Fibroblast of lung (primary cell): ENCODE measurements around the gene CMBL. TPM values are rescaled to one million over a fixed set of nuclear protein-coding genes. Genes with fewer than 3 reads are reported as not detected.

ENCODE experiments used
- DNase-seq, 2 donors: peaks; one replicate each; pipeline versions ENCODE4 v3.0.0 to v3.0.0-alpha.2; 2010; ENCODE audit warnings: low read depth in 2 of 2
- H2AFZ ChIP-seq: 2 replicates; pipeline ENCODE4 v1.5.1; 2012; ENCODE audit warnings: low read length, control low read depth, inconsistent platforms
- H3K27ac ChIP-seq: 2 replicates; pipeline ENCODE4 v1.5.1; 2011; ENCODE audit warnings: low read length, control low read depth; ENCODE audit not compliant: insufficient read depth
- H3K27me3 ChIP-seq: 2 replicates; pipeline ENCODE4 v1.5.1; 2011; ENCODE audit warnings: mild to moderate bottlenecking, low read length; ENCODE audit not compliant: control insufficient read depth, insufficient read depth
- H3K36me3 ChIP-seq: 2 replicates; pipeline ENCODE4 v1.5.1; 2011; ENCODE audit warnings: low read length; ENCODE audit not compliant: control insufficient read depth, insufficient read depth
- H3K4me1 ChIP-seq: 2 replicates; pipeline ENCODE4 v1.5.1; 2011; ENCODE audit warnings: low read length; ENCODE audit not compliant: control insufficient read depth, insufficient read depth; ENCODE audit errors: extremely low read depth
- H3K4me2 ChIP-seq: 2 replicates; pipeline ENCODE4 v1.5.1; 2011; ENCODE audit warnings: low read length, control low read depth; ENCODE audit not compliant: insufficient read depth; ENCODE audit errors: extremely low read depth
- H3K4me3 ChIP-seq, 4 experiments: fragments of 200-600 bp in 1 of 4; sonication (generic) in 1 of 4; replicated peaks in 1 of 4; 2 replicates each; pipeline ENCODE4 v1.5.1; 2011 to 2016; ENCODE audit warnings: low read length in 4 of 4, low read depth in 3 of 4, mild to moderate bottlenecking in 3 of 4, control low read depth in 2 of 4, inconsistent platforms in 1 of 4, mixed read lengths in 1 of 4; ENCODE audit not compliant: insufficient read depth in 1 of 4; ENCODE audit errors: control extremely low read depth in 1 of 4
- H3K79me2 ChIP-seq: 2 replicates; pipeline ENCODE4 v1.5.1; 2012; ENCODE audit warnings: mild to moderate bottlenecking, low read length, inconsistent platforms; ENCODE audit not compliant: control insufficient read depth, insufficient read depth
- H3K9ac ChIP-seq: 2 replicates; pipeline ENCODE4 v1.5.1; 2011; ENCODE audit warnings: mild to moderate bottlenecking, low read length, control low read depth; ENCODE audit not compliant: insufficient read depth
- H3K9me3 ChIP-seq: 2 replicates; pipeline ENCODE4 v1.5.1; 2012; ENCODE audit warnings: low read depth, low read length; ENCODE audit not compliant: control insufficient read depth, insufficient read depth
- H4K20me1 ChIP-seq: 2 replicates; pipeline ENCODE4 v1.5.1; 2011; ENCODE audit warnings: low read length; ENCODE audit not compliant: control insufficient read depth, insufficient read depth; ENCODE audit errors: extremely low read depth
- CTCF ChIP-seq, 2 donors: IDR thresholded peaks in 1 of 2; conservative IDR thresholded peaks in 1 of 2; 1 replicate in 1 of 2; 2 replicates in 1 of 2; pipeline ENCODE4 v1.5.1; 2011 to 2012; ENCODE audit warnings: low read length in 2 of 2, control low read depth in 1 of 2, inconsistent platforms in 1 of 2, low read depth in 1 of 2, mild to moderate bottlenecking in 1 of 2
- EZH2 ChIP-seq: IDR thresholded peaks from 2 replicates; pipeline ENCODE4 v1.5.1; 2012; ENCODE audit warnings: low read length, control low read depth, mild to moderate bottlenecking; ENCODE audit errors: missing control alignments
- polyA plus RNA-seq, 2 donors: library from polyadenylated mRNA; depleted of rRNA in 1 of 2; stranded (reverse) in 1 of 2; unstranded in 1 of 2; fragments of >200 nt; gene quantifications; 2 replicates each; pipeline ENCODE4 v1.2.1, GENCODE V29; 2011 to 2012; ENCODE audit warnings: missing spikeins in 1 of 2
- total RNA-seq: library from RNA; depleted of rRNA; stranded (reverse); fragments of >200 nt; gene quantifications from 2 replicates; pipeline ENCODE4 v1.2.1, GENCODE V29; 2014

CMBL gene
- total and polyA plus RNA-seq, 2 donors (not counting 1 experiment from before 2014, with no cell fraction given): 18.6 to 20.8 TPM

GRCh38 chr5:10329446-10329819 lies 21.7 kb upstream of the CMBL start:
- peak overlapping the region; percentile 60 for H3K4me2 ChIP-seq
- peaks cover 29% of the 10 kb centered on the region for H3K4me1 ChIP-seq
- H4K20me1 ChIP-seq: no peaks in the 10 kb centered on the region
- H3K27ac ChIP-seq: no peak overlapping the region
- DNase-seq: no peak
- no peak for TF ChIP-seq EZH2
- TF ChIP-seq CTCF (conservative IDR thresholded peaks at IDR 0.05 in 1 of 2, IDR thresholded peaks at IDR 0.05 in 1 of 2; ENCODE audit: low read depth in 1 of 2, low read length in 2 of 2): no peak
- no peaks in the 10 kb centered on the region for H3K79me2 ChIP-seq
- no peaks in the 10 kb centered on the region for H3K9me3 ChIP-seq
- no peak overlapping the region for H3K4me3 ChIP-seq
- no peak overlapping the region for H2AFZ ChIP-seq
- no peaks in the 10 kb centered on the region for H3K36me3 ChIP-seq
- no peak overlapping the region for H3K9ac ChIP-seq
- no peaks in the 10 kb centered on the region for H3K27me3 ChIP-seq

GRCh38 chr5:10328323-10328722 lies 20.6 kb upstream of the CMBL start:
- no peaks in the 10 kb centered on the region for H3K9me3 ChIP-seq
- no peaks in the 10 kb centered on the region for H3K79me2 ChIP-seq
- H3K9ac ChIP-seq: no peak overlapping the region
- no peaks in the 10 kb centered on the region for H4K20me1 ChIP-seq
- no peaks in the 10 kb centered on the region for H3K36me3 ChIP-seq
- peaks cover 27% of the 10 kb centered on the region for H3K4me1 ChIP-seq
- peak in 1 of 2 donors; percentile 56 for DNase-seq
- H2AFZ ChIP-seq: no peak overlapping the region
- H3K4me2 ChIP-seq: no peak overlapping the region
- TF ChIP-seq EZH2 (no peak), CTCF (conservative IDR thresholded peaks at IDR 0.05 in 1 of 2, IDR thresholded peaks at IDR 0.05 in 1 of 2; ENCODE audit: low read depth in 1 of 2, low read length in 2 of 2) (no peak)
- no peaks in the 10 kb centered on the region for H3K27me3 ChIP-seq
- H3K27ac ChIP-seq: no peak overlapping the region
- H3K4me3 ChIP-seq: no peak overlapping the region

GRCh38 chr5:10324518-10325370 lies 17.0 kb upstream of the CMBL start:
- Histone ChIP-seq H3K9ac (no peak overlapping the region), H3K4me2 (no peak overlapping the region), H4K20me1 (no peaks in the 10 kb centered on the region), H3K4me1 (peaks cover 7% of the 10 kb centered on the region), H3K79me2 (no peaks in the 10 kb centered on the region), H3K9me3 (no peaks in the 10 kb centered on the region), H2AFZ (no peak overlapping the region), H3K27ac (no peak overlapping the region), H3K4me3 (no peak overlapping the region), H3K36me3 (no peaks in the 10 kb centered on the region), H3K27me3 (peaks cover 3% of the 10 kb centered on the region)
- no peak for DNase-seq
- no peak for TF ChIP-seq EZH2
- TF ChIP-seq CTCF (conservative IDR thresholded peaks at IDR 0.05 in 1 of 2, IDR thresholded peaks at IDR 0.05 in 1 of 2; ENCODE audit: low read depth in 1 of 2, low read length in 2 of 2): no peak
